Transverse colon (tissue), 4 donors: Measurements from ENCODE around the gene KBTBD4. TPM values are rescaled to one million over a fixed set of nuclear protein-coding genes. Genes with fewer than 3 reads are reported as not detected.
A peak's percentile ranks its signal among the peaks of the same experiment; 100 is the strongest.

Experiments used
- DNase-seq: peaks from one replicate; pipeline ENCODE4 v3.0.0-alpha.2; 2019
- H3K27ac ChIP-seq, 4 donors: fragments of 200-600 bp; sonication (generic); 2 replicates each; pipeline ENCODE4 v1.5.1; 2016 to 2018; ENCODE audit warnings: inconsistent platforms in 4 of 4
- H3K27me3 ChIP-seq: fragments of 200-600 bp; sonication (generic); 2 replicates; pipeline ENCODE4 v1.5.1; 2017; ENCODE audit warnings: inconsistent platforms
- H3K36me3 ChIP-seq, 4 donors: fragments of 200-600 bp; sonication (generic); 2 replicates each; pipeline ENCODE4 v1.5.1; 2017 to 2019; ENCODE audit warnings: inconsistent platforms in 4 of 4
- H3K4me1 ChIP-seq, 4 donors: fragments of 200-600 bp; sonication (generic); 2 replicates each; pipeline ENCODE4 v1.5.1; 2017 to 2020; ENCODE audit warnings: inconsistent platforms in 4 of 4
- H3K4me3 ChIP-seq, 4 donors: fragments of 200-600 bp; sonication (generic); 1 replicate in 1 of 4; 2 replicates in 3 of 4; pipeline versions ENCODE4 v1.5.1 to v1.6.1; 2017 to 2019; ENCODE audit warnings: inconsistent platforms in 4 of 4
- H3K9me3 ChIP-seq, 2 donors: fragments of 200-600 bp; sonication (generic); 2 replicates each; pipeline ENCODE4 v1.5.1; 2017 to 2019; ENCODE audit warnings: inconsistent platforms in 2 of 2
- CTCF ChIP-seq, 5 experiments: fragments of 200-600 bp in 3 of 5; fragments of 450-650 bp in 2 of 5; sonication (generic) in 3 of 5; IDR thresholded peaks; 1 replicate in 2 of 5; 2 replicates in 3 of 5; pipeline ENCODE4 v1.5.1; 2016 to 2017; ENCODE audit warnings: antibody characterized with exemption in 5 of 5, inconsistent platforms in 3 of 5, mild to moderate bottlenecking in 2 of 5, moderate library complexity in 1 of 5
- EP300 ChIP-seq: sonication (generic); formaldehyde crosslinking; IDR thresholded peaks from one replicate; pipeline ENCODE4 v1.6.1; 2017; ENCODE audit warnings: antibody characterized with exemption, low read depth
- POLR2A ChIP-seq: fragments of 450-650 bp; IDR thresholded peaks from one replicate; pipeline ENCODE4 v1.6.1; 2016; ENCODE audit warnings: antibody characterized with exemption, mild to moderate bottlenecking, moderate library complexity
- POLR2AphosphoS5 ChIP-seq, 3 donors: sonication (generic); formaldehyde crosslinking; IDR thresholded peaks; one replicate each; pipeline ENCODE4 v1.6.1; 2016; ENCODE audit warnings: antibody characterized with exemption in 3 of 3
- WGBS, 2 donors: methylation state at CpG; one replicate each; pipeline ENCODE4 v1.1.5; 2018; ENCODE audit warnings: low coverage in 1 of 2; 5-methylcytosine and 5-hydroxymethylcytosine counted together
- in situ Hi-C, 4 donors: fragments of 200-750 bp; cut with MboI; loops; one replicate each; pipeline versions ENCODE4 v1.15.0 to v1.15.1; 2017; ENCODE audit warnings: low sequenced_read_pairs in 3 of 4, low pct_ligation_motif_present in 1 of 4, low pct_unique_long_range_greater_than_20kb in 1 of 4
- intact Hi-C: fragments of 100-400 bp; cut with DNase I; formaldehyde crosslinking; loops from one replicate; pipeline ENCODE4 v1.15.1; 2023; ENCODE audit warnings: low total_unique reads
- total RNA-seq, 4 donors: library from RNA; depleted of rRNA; stranded (reverse); fragments of >200 nt; gene quantifications; one replicate each; pipeline ENCODE4 v1.1.0, GENCODE V29; 2016

The KBTBD4 gene
- total RNA-seq, 4 donors from 2014 or later, result 9.4 to 20.3 (median 16.5) TPM

GRCh38 chr11:47587039-47587716 is 8.4 kb upstream of the KBTBD4 start:
- DNase-seq, result no peak
- Histone ChIP-seq H3K27ac (no peak overlapping the region), H3K4me1 (peaks cover 0 to 9% (median 0%) of the 10 kb centered on the region in 4 donors), H3K4me3 (no peak overlapping the region), H3K36me3 (peaks cover 0 to 27% (median 12%) of the 10 kb centered on the region in 4 donors), H3K27me3 (peaks cover 26% of the 10 kb centered on the region), H3K9me3 (no peaks in the 10 kb centered on the region)
- in situ Hi-C loops (no loop called here), intact Hi-C loops (no loop called here)
- 47 to 67% methylated on average over 3 to 6 of the region's 6 CpGs for WGBS, 2 donors
- no peak for TF ChIP-seq POLR2A
- TF ChIP-seq CTCF (IDR thresholded peaks at IDR 0.05), result no peak
- no peak for TF ChIP-seq EP300
- TF ChIP-seq POLR2AphosphoS5 (IDR thresholded peaks at IDR 0.05), result no peak

GRCh38 chr11:47586098-47586855 is 7.5 kb upstream of the KBTBD4 start, which contains the start of gene FAM180B:
FAM180B (plus strand) TSS chr11:47586678; CDS start chr11:47586769, 91 bp downstream.
- DNase-seq, result no peak
- in situ Hi-C loops, result no loop called here
- peaks cover 18% of the 10 kb centered on the region for H3K27me3 ChIP-seq
- 66 to 73% methylated on average over 5 to 11 of the region's 12 CpGs for WGBS, 2 donors
- H3K9me3 ChIP-seq, result no peaks in the 10 kb centered on the region
- H3K4me1 ChIP-seq, result peaks cover 0 to 9% (median 0%) of the 10 kb centered on the region in 4 donors
- H3K27ac ChIP-seq, result no peak within 1 kb of the TSS
- H3K36me3 ChIP-seq, result peaks cover 0 to 36% (median 16%) of the 10 kb centered on the region in 4 donors
- intact Hi-C loops, result no loop called here
- H3K4me3 ChIP-seq, result no peak within 1 kb of the TSS
- TF ChIP-seq POLR2A, result no peak
- no peak for TF ChIP-seq POLR2AphosphoS5 (IDR thresholded peaks at IDR 0.05)
- TF ChIP-seq EP300, result no peak
- TF ChIP-seq CTCF (IDR thresholded peaks at IDR 0.05), result no peak

GRCh38 chr11:47583844-47584243 is 5.1 kb upstream of the KBTBD4 start:
- intact Hi-C loops (no loop called here), in situ Hi-C loops (no loop called here)
- no peak for TF ChIP-seq POLR2A
- TF ChIP-seq EP300, result no peak
- TF ChIP-seq POLR2AphosphoS5 (IDR thresholded peaks at IDR 0.05), result no peak
- no peak for TF ChIP-seq CTCF (IDR thresholded peaks at IDR 0.05)
- Histone ChIP-seq H3K4me3 (no peak overlapping the region), H3K36me3 (peaks cover 0 to 43% (median 19%) of the 10 kb centered on the region in 4 donors), H3K9me3 (no peaks in the 10 kb centered on the region), H3K27ac (no peak overlapping the region), H3K27me3 (no peaks in the 10 kb centered on the region), H3K4me1 (peaks cover 5 to 13% (median 13%) of the 10 kb centered on the region in 4 donors)
- WGBS, 2 donors, result 90 to 94% methylated on average over 3 to 5 of the region's 5 CpGs
- no peak for DNase-seq

DNA sequence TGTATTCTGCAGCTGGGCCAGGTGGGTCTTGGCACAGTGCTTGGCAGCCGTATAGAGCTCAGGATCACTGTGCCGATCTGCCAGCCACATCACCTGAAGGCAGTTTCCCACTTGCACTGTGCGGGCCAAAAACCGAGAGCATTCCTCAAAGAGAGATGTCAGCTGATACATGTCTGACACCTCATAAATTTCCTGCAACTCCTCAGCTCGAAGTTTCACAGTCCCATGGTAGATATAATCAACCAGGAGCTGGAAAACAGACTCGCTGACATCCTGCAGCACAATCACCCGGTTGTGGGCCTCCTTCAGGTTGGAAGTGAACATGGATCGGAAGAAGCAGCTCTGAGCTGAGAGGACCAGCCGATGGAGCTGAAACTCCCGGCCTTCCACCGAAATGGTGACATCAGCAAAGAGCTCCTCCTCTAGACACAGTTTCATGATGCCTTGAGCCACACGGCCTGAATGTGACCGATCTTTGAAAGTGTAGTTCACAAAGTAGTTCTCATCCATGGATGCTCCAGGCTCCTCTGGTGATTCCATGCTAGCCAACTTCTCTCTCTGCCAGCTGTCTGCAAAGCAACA is 1.2 kb downstream of the KBTBD4 start:
- no peaks in the 10 kb centered on the region for H3K27me3 ChIP-seq
- H3K27ac ChIP-seq, result peak overlapping the region in 1 of 4 donors; percentile 88
- intact Hi-C loops (loop anchor here (5.0 kb wide), 1 partner anchor 140 kb away; the partner anchor contains the start of gene AGBL2), in situ Hi-C loops (no loop called here)
- no peak for TF ChIP-seq POLR2A
- TF ChIP-seq POLR2AphosphoS5 (IDR thresholded peaks at IDR 0.05), result no peak
- TF ChIP-seq CTCF (IDR thresholded peaks at IDR 0.05), result no peak
- TF ChIP-seq EP300, result no peak
- H3K36me3 ChIP-seq, result peaks cover 0 to 35% (median 13%) of the 10 kb centered on the region in 4 donors
- peak overlapping the region in 1 of 4 donors; percentile 97 for H3K4me3 ChIP-seq
- H3K4me1 ChIP-seq, result peaks cover 16 to 26% (median 23%) of the 10 kb centered on the region in 4 donors
- no peaks in the 10 kb centered on the region for H3K9me3 ChIP-seq
- 78% methylated on average over 13 of the region's 13 CpGs; no CpG with 5 or more reads in 1 of the 2 donors for WGBS, 2 donors
- no peak for DNase-seq
